DMS53 treated with DMSO at 0.1 percent for 48 hours (cell line): Measurements from ENCODE around the gene AKR1C4.
"Not testable (repeated sequence)": the region's sequence is repeated elsewhere in the genome, so short reads cannot be mapped to it uniquely, and the experiment has no call there.

Source experiments
- DNase-seq: peaks from one replicate; lab custom pipeline; 2025; ENCODE audit not compliant: unreplicated experiment; lab: John Stamatoyannopoulos, UW

The AKR1C4 gene

GRCh38 chr10:5199398-5199797 is 2.8 kb downstream of the AKR1C4 start:
- no peak for DNase-seq

- no peak for DNase-seq
These were observed 10.2 kb downstream of the AKR1C4 start for GRCh38 chr10:5206799-5207198.

GRCh38 chr10:5209776-5210175 is 13.1 kb downstream of the AKR1C4 start:
- not testable (repeated sequence) for DNase-seq

- not testable (repeated sequence) for DNase-seq
These were observed 13.6 kb downstream of the AKR1C4 start for GRCh38 chr10:5210261-5210660.

- DNase-seq: no peak
These were observed 15.3 kb downstream of the AKR1C4 start for GRCh38 chr10:5211696-5212536.

GRCh38 chr10:5216801-5217200 is 20.2 kb downstream of the AKR1C4 start:
- DNase-seq: no peak

- DNase-seq: no peak
These were observed 22.6 kb downstream of the AKR1C4 start for GRCh38 chr10:5219262-5219661.

GRCh38 chr10:5222942-5223341 is 26.3 kb downstream of the AKR1C4 start:
- DNase-seq: not testable (repeated sequence)

GRCh38 chr10:5229019-5229418 is 32.4 kb downstream of the AKR1C4 start:
- no peak for DNase-seq

GRCh38 chr10:5233324-5233723 is 36.7 kb downstream of the AKR1C4 start:
- DNase-seq: no peak

GRCh38 chr10:5234106-5234860 is 37.6 kb downstream of the AKR1C4 start:
- DNase-seq: peak; percentile 39

- not testable (repeated sequence) for DNase-seq
These were observed 40.9 kb downstream of the AKR1C4 start for GRCh38 chr10:5237541-5237940.

- no peak for DNase-seq
These were observed 45.9 kb downstream of the AKR1C4 start for GRCh38 chr10:5242585-5242984.

- no peak for DNase-seq
These were observed 46.9 kb downstream of the AKR1C4 start for GRCh38 chr10:5243521-5243987.

GRCh38 chr10:5252177-5253037 is 55.8 kb downstream of the AKR1C4 start:
- peak; percentile 5 for DNase-seq

GRCh38 chr10:5254488-5254887 is 57.9 kb downstream of the AKR1C4 start:
- no peak for DNase-seq

GRCh38 chr10:5257768-5258167 is 61.1 kb downstream of the AKR1C4 start:
- DNase-seq: not testable (repeated sequence)

- DNase-seq: no peak
These were observed 62.7 kb downstream of the AKR1C4 start for GRCh38 chr10:5259132-5259951.

GRCh38 chr10:5259952-5260578 is 63.4 kb downstream of the AKR1C4 start:
- no peak for DNase-seq

- no peak for DNase-seq
These were observed 64.2 kb downstream of the AKR1C4 start for GRCh38 chr10:5260828-5261227.
